ENCODE results near the gene H3-3A. TPM values are rescaled to one million over a fixed set of nuclear protein-coding genes. Genes with fewer than 3 reads are reported as not detected.

Gene H3-3A
- polyA plus RNA-seq, 2 of the 4 experiments (the other 2 are of a cell fraction) = 457 to 530 TPM

GRCh38 chr1:226051365-226051764, 11.2 kb upstream of the H3-3A start:
- H3K4me3 ChIP-seq = no peak overlapping the region
- TF ChIP-seq NPAS2 (CRISPR knock-in tag; IDR thresholded peaks at IDR 0.05; ENCODE audit: borderline replicate concordance) (no peak), RFX5 (IDR thresholded peaks at IDR 0.05) (no peak), CHD2 (IDR thresholded peaks at IDR 0.05; ENCODE audit: low read length, partially characterized antibody) (no peak), JUNB (IDR thresholded peaks at IDR 0.05) (no peak), FOSL2 (IDR thresholded peaks at IDR 0.05) (no peak), FOSL2 (CRISPR knock-in tag; IDR thresholded peaks at IDR 0.05) (no peak)
- TF ChIP-seq, protein P1, sequence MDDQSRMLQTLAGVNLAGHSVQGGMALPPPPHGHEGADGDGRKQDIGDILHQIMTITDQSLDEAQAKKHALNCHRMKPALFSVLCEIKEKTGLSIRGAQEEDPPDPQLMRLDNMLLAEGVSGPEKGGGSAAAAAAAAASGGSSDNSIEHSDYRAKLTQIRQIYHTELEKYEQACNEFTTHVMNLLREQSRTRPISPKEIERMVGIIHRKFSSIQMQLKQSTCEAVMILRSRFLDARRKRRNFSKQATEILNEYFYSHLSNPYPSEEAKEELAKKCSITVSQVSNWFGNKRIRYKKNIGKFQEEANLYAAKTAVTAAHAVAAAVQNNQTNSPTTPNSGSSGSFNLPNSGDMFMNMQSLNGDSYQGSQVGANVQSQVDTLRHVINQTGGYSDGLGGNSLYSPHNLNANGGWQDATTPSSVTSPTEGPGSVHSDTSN (IDR thresholded peaks at IDR 0.05) = no peak
- no peak overlapping the region for H3K27ac ChIP-seq
- ChIA-PET CTCF (no interaction called here), POLR2A (interaction anchor here (1.9 to 2.9 kb wide), 2 partner anchors 11 to 52 kb away, joined by 8 to 25 read pairs; partner anchors contain the start of genes H3-3A and SDE2)
- WGBS (ENCODE audit: missing lambda C conversion rate) = 84% methylated on average over 2 of the region's 2 CpGs
- no peak overlapping the region for H3K4me2 ChIP-seq
- FAIRE-seq (no peak), ATAC-seq (no peak), DNase-seq (ENCODE audit: low read depth in 1 of 2, low spot score in 1 of 2) (no peak)
- H3K9me3 ChIP-seq = no peaks in the 10 kb centered on the region
- peaks cover 19% of the 10 kb centered on the region for H3K4me1 ChIP-seq

GRCh38 chr1:226052061-226052460, 10.5 kb upstream of the H3-3A start:
- H3K4me1 ChIP-seq = peaks cover 12% of the 10 kb centered on the region
- CTCF ChIA-PET = interaction anchor here (0.8 to 1.7 kb wide), 3 partner anchors 11 to 577 kb away, joined by 3 to 4 read pairs (median 3); partner anchors contain the start of gene H3-3A
- no peak for ATAC-seq
- no peaks in the 10 kb centered on the region for H3K9me3 ChIP-seq
- H3K4me3 ChIP-seq = no peak overlapping the region
- TF ChIP-seq HEYL (CRISPR knock-in tag; IDR thresholded peaks at IDR 0.05) = no peak
- no peak for DNase-seq (ENCODE audit: low read depth in 1 of 2, low spot score in 1 of 2)
- POLR2A ChIA-PET = interaction anchor here (0.6 to 3.0 kb wide), 2 partner anchors 10 to 22 kb away, joined by 4 to 17 read pairs; partner anchors contain the start of gene H3-3A
- no peak for FAIRE-seq
- 100% methylated on average over 1 of the region's 1 CpG for WGBS (ENCODE audit: missing lambda C conversion rate)
- H3K4me2 ChIP-seq = no peak overlapping the region
- no peak overlapping the region for H3K27ac ChIP-seq

DNA sequence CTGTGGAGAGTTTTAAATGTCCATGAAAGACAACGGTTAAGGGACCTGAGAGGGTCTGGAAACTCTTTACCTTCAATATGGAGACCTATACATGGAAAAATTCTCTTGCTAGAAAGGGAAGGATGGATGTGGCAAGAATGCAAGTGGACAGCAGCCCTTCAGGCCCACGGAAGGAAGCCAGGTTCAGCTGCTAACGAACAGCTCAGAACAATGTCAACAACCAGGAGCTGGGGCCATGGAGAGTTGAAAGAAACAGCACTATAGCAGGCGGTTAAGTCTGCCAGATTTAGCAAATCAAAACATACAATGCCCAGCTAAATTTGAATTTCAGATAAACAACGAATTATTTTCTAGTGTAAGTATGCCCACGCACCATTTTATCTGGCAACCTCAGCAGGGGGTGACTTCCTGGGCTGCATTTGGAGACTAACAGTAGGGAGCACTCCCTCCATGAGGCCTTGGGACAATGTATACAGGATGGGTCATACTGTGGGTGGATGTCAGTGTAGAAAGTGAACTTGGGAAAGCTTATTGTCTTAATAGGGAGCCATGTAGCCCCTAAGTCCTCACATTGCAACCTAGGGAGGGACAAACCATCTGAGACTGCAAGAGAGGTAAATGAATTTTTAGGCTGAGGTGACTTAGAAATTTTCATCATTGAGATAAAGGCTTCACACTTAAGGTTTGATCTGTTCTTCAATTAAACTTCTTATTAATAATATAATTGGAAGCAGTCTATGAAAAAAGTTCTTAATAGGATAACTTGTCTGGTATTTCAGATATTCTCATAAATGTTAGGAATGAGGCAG, 7.8 kb upstream of the H3-3A start:
- no peak overlapping the region for H3K27ac ChIP-seq
- WGBS (ENCODE audit: missing lambda C conversion rate) = 68% methylated on average over 6 of the region's 6 CpGs
- CTCF ChIA-PET = interaction anchor here (0.8 to 2.3 kb wide), 5 partner anchors 10 to 580 kb away, joined by 3 to 8 read pairs (median 5); no protein-coding TSS in a partner anchor
- H3K4me2 ChIP-seq = no peak overlapping the region
- H3K4me3 ChIP-seq = no peak overlapping the region
- FAIRE-seq (no peak), DNase-seq (ENCODE audit: low read depth in 1 of 2, low spot score in 1 of 2) (no peak), ATAC-seq (no peak)
- TF ChIP-seq HOXA7 (CRISPR knock-in tag; IDR thresholded peaks at IDR 0.05) = no peak
- TF ChIP-seq HOXB13 (CRISPR knock-in tag; IDR thresholded peaks at IDR 0.05; ENCODE audit: low read depth) = no peak
- TF ChIP-seq ZNF302 (CRISPR knock-in tag; IDR thresholded peaks at IDR 0.05) = no peak
- TF ChIP-seq FOSL2 (IDR thresholded peaks at IDR 0.05) = no peak
- no peak for TF ChIP-seq FOSL2 (CRISPR knock-in tag; IDR thresholded peaks at IDR 0.05)
- TF ChIP-seq, protein P1 (IDR thresholded peaks at IDR 0.05) = no peak
- no peak for TF ChIP-seq ZC3H11A (IDR thresholded peaks at IDR 0.05)
- TF ChIP-seq FOSB (CRISPR knock-in tag; IDR thresholded peaks at IDR 0.05) = no peak
- no peaks in the 10 kb centered on the region for H3K4me1 ChIP-seq
- POLR2A ChIA-PET = interaction anchor here (0.6 to 3.0 kb wide), 2 partner anchors 7 to 49 kb away, joined by 3 to 17 read pairs; partner anchors contain the start of gene H3-3A
- H3K9me3 ChIP-seq = no peaks in the 10 kb centered on the region

DNA sequence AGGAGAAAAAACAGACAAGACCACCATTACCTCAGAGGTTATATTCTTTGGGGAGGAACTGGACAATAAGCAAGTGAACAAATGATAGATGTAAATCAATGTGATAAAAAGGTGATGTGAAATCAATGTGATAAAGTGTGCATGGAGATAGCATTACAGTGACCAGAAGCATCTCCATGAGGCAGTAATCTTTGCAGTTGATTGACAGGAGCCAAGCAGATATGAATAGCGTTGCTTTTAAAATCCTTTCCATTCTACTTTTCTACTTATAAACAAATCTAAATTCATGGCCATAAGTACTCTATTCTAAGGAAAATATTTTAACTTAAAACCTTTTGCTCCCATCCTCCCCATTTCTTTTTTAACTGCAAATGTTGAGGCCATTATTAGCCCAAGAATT, 2.8 kb upstream of the H3-3A start:
- ATAC-seq = no peak
- Histone ChIP-seq H3K9me3 (no peaks in the 10 kb centered on the region), H3K4me2 (no peak overlapping the region), H3K27ac (no peak overlapping the region), H3K4me1 (peaks cover 7% of the 10 kb centered on the region; the same call in 2 of the 3 replicates), H3K4me3 (no peak overlapping the region)
- no peak for DNase-seq (ENCODE audit: low read depth in 1 of 2, low spot score in 1 of 2)
- FAIRE-seq = no peak
- TF ChIP-seq ZFP36 (IDR thresholded peaks at IDR 0.05; ENCODE audit: borderline replicate concordance, partially characterized antibody) (no peak), ESRRA (IDR thresholded peaks at IDR 0.05; ENCODE audit: borderline replicate concordance, low read length) (no peak), ELK1 (IDR thresholded peaks at IDR 0.05; ENCODE audit: low read depth, low read length) (no peak), USF2 (IDR thresholded peaks at IDR 0.05) (no peak), CEBPB (IDR thresholded peaks at IDR 0.05) (no peak), EP300 (IDR thresholded peaks at IDR 0.05) (no peak), RCOR1 (IDR thresholded peaks at IDR 0.05; ENCODE audit: low read depth, low read length) (no peak), GATA3 (IDR thresholded peaks at IDR 0.05; ENCODE audit: borderline replicate concordance) (no peak)
- POLR2A ChIA-PET = interaction anchor here (4.3 kb wide), 1 partner anchor 60 kb away, joined by 132 read pairs; the partner anchor contains the start of gene SDE2
- CTCF ChIA-PET = interaction anchor here (1.1 kb wide), 1 partner anchor 30 kb away, joined by 3 read pairs; no protein-coding TSS in a partner anchor
- WGBS (ENCODE audit: missing lambda C conversion rate) = 85% methylated on average over 1 of the region's 1 CpG

Measured in A549 (cell line).